Prostate gland (tissue), 2 donors: ENCODE results near the gene CELF2. TPM values are rescaled to one million over a fixed set of nuclear protein-coding genes. Genes with fewer than 3 reads are reported as not detected.

Experiments
- DNase-seq: peaks from one replicate; pipeline ENCODE4 v3.0.0-alpha.2; 2019; ENCODE audit warnings: low spot score
- H3K27ac ChIP-seq, 2 donors: fragments of 200-600 bp; sonication (generic); 2 replicates each; pipeline ENCODE4 v1.5.1; 2017 to 2019
- H3K27me3 ChIP-seq: fragments of 200-600 bp; sonication (generic); replicated peaks from 2 replicates; pipeline ENCODE4 v1.5.1; 2019; ENCODE audit not compliant: insufficient read depth
- H3K36me3 ChIP-seq, 2 donors: fragments of 200-600 bp; sonication (generic); 1 replicate in 1 of 2; 2 replicates in 1 of 2; pipeline versions ENCODE4 v1.5.1 to v1.8.1; 2017 to 2019
- H3K4me1 ChIP-seq: fragments of 200-600 bp; sonication (generic); replicated peaks from 2 replicates; pipeline ENCODE4 v1.5.1; 2019
- H3K4me3 ChIP-seq, 2 donors: fragments of 200-600 bp; sonication (generic); 2 replicates each; pipeline ENCODE4 v1.5.1; 2017 to 2019
- H3K9me3 ChIP-seq: fragments of 200-600 bp; sonication (generic); 2 replicates; pipeline ENCODE4 v1.5.1; 2017
- CTCF ChIP-seq, 4 experiments: fragments of 200-600 bp in 2 of 4; fragments of 450-650 bp in 2 of 4; sonication (generic) in 2 of 4; IDR thresholded peaks; 1 replicate in 3 of 4; 2 replicates in 1 of 4; pipeline ENCODE4 v1.5.1; 2016 to 2019; ENCODE audit warnings: antibody characterized with exemption in 4 of 4, mild to moderate bottlenecking in 2 of 4, moderate library complexity in 2 of 4
- POLR2A ChIP-seq: fragments of 450-650 bp; IDR thresholded peaks from one replicate; pipeline ENCODE4 v1.6.1; 2016; ENCODE audit warnings: antibody characterized with exemption, mild to moderate bottlenecking
- POLR2AphosphoS5 ChIP-seq: sonication (generic); formaldehyde crosslinking; IDR thresholded peaks from one replicate; pipeline ENCODE4 v1.6.1; 2017; ENCODE audit warnings: antibody characterized with exemption
- WGBS: methylation state at CpG from one replicate; pipeline ENCODE4 v1.1.5; 2018; 5-methylcytosine and 5-hydroxymethylcytosine counted together
- intact Hi-C: fragments of 100-400 bp; cut with DNase I; formaldehyde crosslinking; loops from one replicate; pipeline ENCODE4 v1.14.2; 2022
- total RNA-seq, 2 donors: library from RNA; depleted of rRNA; stranded (reverse); fragments of >200 nt; gene quantifications; one replicate each; pipeline ENCODE4 v1.1.0, GENCODE V29; 2016

The CELF2 gene
- total RNA-seq, 2 donors from 2014 or later: 19.2 to 43.2 TPM

GRCh38 chr10:11223507-11224140 is 206.0 kb downstream of the CELF2 start:
- Histone ChIP-seq H3K4me3 (no peak overlapping the region), H3K9me3 (no peaks in the 10 kb centered on the region), H3K36me3 (no peaks in the 10 kb centered on the region), H3K27me3 (no peaks in the 10 kb centered on the region), H3K27ac (no peak overlapping the region), H3K4me1 (peaks cover 12% of the 10 kb centered on the region)
- TF ChIP-seq POLR2A: no peak
- no peak for TF ChIP-seq CTCF (IDR thresholded peaks at IDR 0.05)
- TF ChIP-seq POLR2AphosphoS5: peak; percentile 59
- peak; percentile 32 for DNase-seq
- 53% methylated on average over 9 of the region's 9 CpGs for WGBS
- intact Hi-C loops: no loop called here

- TF ChIP-seq POLR2AphosphoS5 (no peak), POLR2A (no peak), CTCF (IDR thresholded peaks at IDR 0.05) (no peak)
- peaks cover 12% of the 10 kb centered on the region for H3K4me1 ChIP-seq
- H3K36me3 ChIP-seq: no peaks in the 10 kb centered on the region
- H3K27me3 ChIP-seq: no peaks in the 10 kb centered on the region
- no peak for DNase-seq
- H3K27ac ChIP-seq: no peak overlapping the region
- no peaks in the 10 kb centered on the region for H3K9me3 ChIP-seq
- intact Hi-C loops: no loop called here
- WGBS: 92% methylated on average over 5 of the region's 5 CpGs
- no peak overlapping the region for H3K4me3 ChIP-seq
Measured at GRCh38 chr10:11224321-11224720, 206.6 kb downstream of the CELF2 start.

- H3K4me3 ChIP-seq: no peak overlapping the region
- no peak for DNase-seq
- 76% methylated on average over 12 of the region's 12 CpGs for WGBS
Measured at GRCh38 chr10:11224792-11225416, 207.2 kb downstream of the CELF2 start.

GRCh38 chr10:11225935-11226334 is 208.3 kb downstream of the CELF2 start:
- H3K9me3 ChIP-seq: no peaks in the 10 kb centered on the region
- TF ChIP-seq CTCF (IDR thresholded peaks at IDR 0.05): no peak
- peak; percentile 83 for TF ChIP-seq POLR2AphosphoS5
- H3K27ac ChIP-seq: peak overlapping the region; percentile 31 to 57
- no peaks in the 10 kb centered on the region for H3K36me3 ChIP-seq
- H3K4me3 ChIP-seq: no peak overlapping the region
- no peaks in the 10 kb centered on the region for H3K27me3 ChIP-seq
- DNase-seq: peak; percentile 76
- 61% methylated on average over 5 of the region's 5 CpGs for WGBS
- H3K4me1 ChIP-seq: peaks cover 12% of the 10 kb centered on the region
- intact Hi-C loops: no loop called here

More at GRCh38 chr10:11224792-11225416, 207.2 kb downstream of the CELF2 start:
- intact Hi-C loops: no loop called here
- TF ChIP-seq CTCF (IDR thresholded peaks at IDR 0.05): no peak
- TF ChIP-seq POLR2A: no peak
- TF ChIP-seq POLR2AphosphoS5: no peak
- H3K27ac ChIP-seq: peak overlapping the region in 1 of 2 donors; percentile 57
- H3K36me3 ChIP-seq: no peaks in the 10 kb centered on the region
- no peaks in the 10 kb centered on the region for H3K9me3 ChIP-seq
- no peaks in the 10 kb centered on the region for H3K27me3 ChIP-seq
- H3K4me1 ChIP-seq: peaks cover 12% of the 10 kb centered on the region

GRCh38 chr10:11227103-11227502 is 209.4 kb downstream of the CELF2 start:
- Histone ChIP-seq H3K27me3 (no peaks in the 10 kb centered on the region), H3K4me3 (no peak overlapping the region), H3K36me3 (no peaks in the 10 kb centered on the region), H3K4me1 (peaks cover 12% of the 10 kb centered on the region), H3K9me3 (no peaks in the 10 kb centered on the region), H3K27ac (no peak overlapping the region)
- no peak for TF ChIP-seq POLR2A
- no peak for TF ChIP-seq POLR2AphosphoS5
- no peak for TF ChIP-seq CTCF (IDR thresholded peaks at IDR 0.05)
- intact Hi-C loops: no loop called here
- no peak for DNase-seq
- WGBS: 98% methylated on average over 7 of the region's 7 CpGs
